Fibroblast of lung (primary cell): ENCODE results near the gene GRAP2. TPM values are rescaled to one million over a fixed set of nuclear protein-coding genes. Genes with fewer than 3 reads are reported as not detected.

ENCODE experiments used
- DNase-seq, 2 donors: peaks; one replicate each; pipeline versions ENCODE4 v3.0.0 to v3.0.0-alpha.2; 2010; ENCODE audit warnings: low read depth in 2 of 2
- H2AFZ ChIP-seq: 2 replicates; pipeline ENCODE4 v1.5.1; 2012; ENCODE audit warnings: low read length, control low read depth, inconsistent platforms
- H3K27ac ChIP-seq: 2 replicates; pipeline ENCODE4 v1.5.1; 2011; ENCODE audit warnings: low read length, control low read depth; ENCODE audit not compliant: insufficient read depth
- H3K27me3 ChIP-seq: 2 replicates; pipeline ENCODE4 v1.5.1; 2011; ENCODE audit warnings: mild to moderate bottlenecking, low read length; ENCODE audit not compliant: control insufficient read depth, insufficient read depth
- H3K36me3 ChIP-seq: 2 replicates; pipeline ENCODE4 v1.5.1; 2011; ENCODE audit warnings: low read length; ENCODE audit not compliant: control insufficient read depth, insufficient read depth
- H3K4me1 ChIP-seq: 2 replicates; pipeline ENCODE4 v1.5.1; 2011; ENCODE audit warnings: low read length; ENCODE audit not compliant: control insufficient read depth, insufficient read depth; ENCODE audit errors: extremely low read depth
- H3K4me2 ChIP-seq: 2 replicates; pipeline ENCODE4 v1.5.1; 2011; ENCODE audit warnings: low read length, control low read depth; ENCODE audit not compliant: insufficient read depth; ENCODE audit errors: extremely low read depth
- H3K4me3 ChIP-seq, 4 experiments: fragments of 200-600 bp in 1 of 4; sonication (generic) in 1 of 4; replicated peaks in 1 of 4; 2 replicates each; pipeline ENCODE4 v1.5.1; 2011 to 2016; ENCODE audit warnings: low read length in 4 of 4, low read depth in 3 of 4, mild to moderate bottlenecking in 3 of 4, control low read depth in 2 of 4, inconsistent platforms in 1 of 4, mixed read lengths in 1 of 4; ENCODE audit not compliant: insufficient read depth in 1 of 4; ENCODE audit errors: control extremely low read depth in 1 of 4
- H3K79me2 ChIP-seq: 2 replicates; pipeline ENCODE4 v1.5.1; 2012; ENCODE audit warnings: mild to moderate bottlenecking, low read length, inconsistent platforms; ENCODE audit not compliant: control insufficient read depth, insufficient read depth
- H3K9ac ChIP-seq: 2 replicates; pipeline ENCODE4 v1.5.1; 2011; ENCODE audit warnings: mild to moderate bottlenecking, low read length, control low read depth; ENCODE audit not compliant: insufficient read depth
- H3K9me3 ChIP-seq: 2 replicates; pipeline ENCODE4 v1.5.1; 2012; ENCODE audit warnings: low read depth, low read length; ENCODE audit not compliant: control insufficient read depth, insufficient read depth
- H4K20me1 ChIP-seq: 2 replicates; pipeline ENCODE4 v1.5.1; 2011; ENCODE audit warnings: low read length; ENCODE audit not compliant: control insufficient read depth, insufficient read depth; ENCODE audit errors: extremely low read depth
- CTCF ChIP-seq, 2 donors: IDR thresholded peaks in 1 of 2; conservative IDR thresholded peaks in 1 of 2; 1 replicate in 1 of 2; 2 replicates in 1 of 2; pipeline ENCODE4 v1.5.1; 2011 to 2012; ENCODE audit warnings: low read length in 2 of 2, control low read depth in 1 of 2, inconsistent platforms in 1 of 2, low read depth in 1 of 2, mild to moderate bottlenecking in 1 of 2
- EZH2 ChIP-seq: IDR thresholded peaks from 2 replicates; pipeline ENCODE4 v1.5.1; 2012; ENCODE audit warnings: low read length, control low read depth, mild to moderate bottlenecking; ENCODE audit errors: missing control alignments
- polyA plus RNA-seq, 2 donors: library from polyadenylated mRNA; depleted of rRNA in 1 of 2; stranded (reverse) in 1 of 2; unstranded in 1 of 2; fragments of >200 nt; gene quantifications; 2 replicates each; pipeline ENCODE4 v1.2.1, GENCODE V29; 2011 to 2012; ENCODE audit warnings: missing spikeins in 1 of 2
- total RNA-seq: library from RNA; depleted of rRNA; stranded (reverse); fragments of >200 nt; gene quantifications from 2 replicates; pipeline ENCODE4 v1.2.1, GENCODE V29; 2014

GRAP2 gene
- total and polyA plus RNA-seq, 2 donors (not counting 1 experiment from before 2014, with no cell fraction given): not detected

GRCh38 chr22:39940757-39941305 is 39.9 kb downstream of the GRAP2 start:
- H3K79me2 ChIP-seq: no peaks in the 10 kb centered on the region
- H2AFZ ChIP-seq: no peak overlapping the region
- H3K9me3 ChIP-seq: no peaks in the 10 kb centered on the region
- TF ChIP-seq EZH2 (no peak), CTCF (conservative IDR thresholded peaks at IDR 0.05 in 1 of 2, IDR thresholded peaks at IDR 0.05 in 1 of 2; ENCODE audit: low read depth in 1 of 2, low read length in 2 of 2) (no peak)
- peak in 1 of 2 donors; percentile 12 for DNase-seq
- no peak overlapping the region for H3K27ac ChIP-seq
- H3K4me3 ChIP-seq: no peak overlapping the region
- H3K4me1 ChIP-seq: no peaks in the 10 kb centered on the region
- H3K27me3 ChIP-seq: no peaks in the 10 kb centered on the region
- H3K4me2 ChIP-seq: no peak overlapping the region
- H3K36me3 ChIP-seq: no peaks in the 10 kb centered on the region
- H4K20me1 ChIP-seq: peaks cover 1% of the 10 kb centered on the region
- no peak overlapping the region for H3K9ac ChIP-seq

GRCh38 chr22:39941601-39942000 is 40.7 kb downstream of the GRAP2 start:
- no peak for DNase-seq
- Histone ChIP-seq H3K36me3 (no peaks in the 10 kb centered on the region), H3K4me2 (no peak overlapping the region), H3K9ac (no peak overlapping the region), H3K4me3 (no peak overlapping the region), H3K27ac (no peak overlapping the region), H3K79me2 (no peaks in the 10 kb centered on the region), H3K9me3 (no peaks in the 10 kb centered on the region), H3K27me3 (no peaks in the 10 kb centered on the region), H3K4me1 (no peaks in the 10 kb centered on the region), H2AFZ (no peak overlapping the region), H4K20me1 (peaks cover 1% of the 10 kb centered on the region)
- TF ChIP-seq CTCF (conservative IDR thresholded peaks at IDR 0.05 in 1 of 2, IDR thresholded peaks at IDR 0.05 in 1 of 2; ENCODE audit: low read depth in 1 of 2, low read length in 2 of 2): no peak
- no peak for TF ChIP-seq EZH2

- peaks cover 1% of the 10 kb centered on the region for H4K20me1 ChIP-seq
- no peak overlapping the region for H3K27ac ChIP-seq
- no peaks in the 10 kb centered on the region for H3K79me2 ChIP-seq
- H3K9me3 ChIP-seq: no peaks in the 10 kb centered on the region
- no peak overlapping the region for H3K4me3 ChIP-seq
- H3K4me2 ChIP-seq: no peak overlapping the region
- no peaks in the 10 kb centered on the region for H3K27me3 ChIP-seq
- no peak overlapping the region for H3K9ac ChIP-seq
- no peak for DNase-seq
- H3K4me1 ChIP-seq: no peaks in the 10 kb centered on the region
- H3K36me3 ChIP-seq: no peaks in the 10 kb centered on the region
- no peak for TF ChIP-seq CTCF (conservative IDR thresholded peaks at IDR 0.05 in 1 of 2, IDR thresholded peaks at IDR 0.05 in 1 of 2; ENCODE audit: low read depth in 1 of 2, low read length in 2 of 2)
- no peak for TF ChIP-seq EZH2
- no peak overlapping the region for H2AFZ ChIP-seq
Measured at GRCh38 chr22:39942439-39943230, 41.8 kb downstream of the GRAP2 start.
